Progenitor cell of endocrine pancreas (in vitro differentiated cells): ENCODE measurements around the gene LHB. TPM values are rescaled to one million over a fixed set of nuclear protein-coding genes. Genes with fewer than 3 reads are reported as not detected.

Experiments used
- DNase-seq: peaks from one replicate; pipeline ENCODE4 v3.0.0; 2021; ENCODE audit warnings: low spot score; ENCODE audit not compliant: unreplicated experiment
- H3K27ac Mint-ChIP-seq: 2 replicates; pipeline ENCODE4 v1.8.0; 2021; ENCODE audit warnings: mild to moderate bottlenecking, moderate library complexity, mixed read lengths
- H3K27me3 Mint-ChIP-seq: 2 replicates; pipeline ENCODE4 v1.8.0; 2021; ENCODE audit warnings: mixed read lengths
- H3K36me3 Mint-ChIP-seq: 2 replicates; pipeline ENCODE4 v1.8.0; 2022; ENCODE audit warnings: mixed read lengths; ENCODE audit not compliant: insufficient read depth
- H3K4me1 Mint-ChIP-seq: 2 replicates; pipeline ENCODE4 v1.8.0; 2021; ENCODE audit warnings: low read depth, mixed read lengths
- H3K4me3 Mint-ChIP-seq: 2 replicates; pipeline ENCODE4 v1.8.0; 2021; ENCODE audit warnings: low read depth, mild to moderate bottlenecking, moderate library complexity, mixed read lengths
- H3K9me3 Mint-ChIP-seq: 2 replicates; pipeline ENCODE4 v1.8.0; 2021; ENCODE audit warnings: low read depth, mixed read lengths
- total RNA-seq: library from RNA; stranded (reverse); gene quantifications from 2 replicates; pipeline ENCODE4 v1.2.1, GENCODE V29; 2021
- TF ChIP-seq, protein P1 (sequence below): fragments of 200-600 bp; sonication (generic); IDR thresholded peaks from one replicate; pipeline ENCODE4 v1.5.0; 2021; ENCODE audit warnings: antibody characterized with exemption, mild to moderate bottlenecking; ENCODE audit not compliant: unreplicated experiment

The LHB gene
- total RNA-seq, 1 donor from 2014 or later = not detected

DNA sequence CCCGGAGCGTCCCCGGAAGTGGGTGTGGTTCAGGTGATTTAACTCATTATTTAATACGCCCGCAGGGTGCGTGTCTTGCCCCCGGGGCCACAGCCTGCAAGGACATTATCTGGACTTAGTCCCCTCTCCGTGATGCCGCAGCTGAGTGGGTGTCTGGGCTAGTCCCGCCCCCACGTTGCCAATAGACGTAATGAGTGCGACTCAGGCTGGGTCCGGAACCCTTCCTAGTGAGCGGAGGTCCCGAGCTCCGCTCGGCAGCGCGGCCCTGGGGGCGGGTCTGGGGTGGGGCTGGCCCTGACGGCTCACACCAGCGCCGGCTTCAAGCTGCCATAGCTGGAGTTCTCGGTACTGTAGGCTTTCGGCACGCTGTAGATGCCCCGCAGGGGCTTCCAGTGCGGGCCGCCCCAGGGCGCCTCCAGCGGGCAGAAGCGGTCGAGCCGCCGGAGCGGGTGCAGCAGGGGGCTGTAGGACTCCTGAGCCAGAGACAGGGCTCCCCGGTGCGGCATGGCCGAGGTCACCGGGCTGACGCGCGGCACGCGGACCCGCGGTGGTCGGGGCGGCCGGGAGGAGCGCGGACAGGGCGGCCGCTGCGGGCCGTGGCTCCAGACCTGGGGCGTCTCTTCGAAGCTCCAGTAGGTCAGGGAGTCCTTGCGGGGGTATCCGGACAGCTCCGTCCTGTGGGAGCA, 918 bp upstream of the LHB start:
- TF ChIP-seq, protein P1, sequence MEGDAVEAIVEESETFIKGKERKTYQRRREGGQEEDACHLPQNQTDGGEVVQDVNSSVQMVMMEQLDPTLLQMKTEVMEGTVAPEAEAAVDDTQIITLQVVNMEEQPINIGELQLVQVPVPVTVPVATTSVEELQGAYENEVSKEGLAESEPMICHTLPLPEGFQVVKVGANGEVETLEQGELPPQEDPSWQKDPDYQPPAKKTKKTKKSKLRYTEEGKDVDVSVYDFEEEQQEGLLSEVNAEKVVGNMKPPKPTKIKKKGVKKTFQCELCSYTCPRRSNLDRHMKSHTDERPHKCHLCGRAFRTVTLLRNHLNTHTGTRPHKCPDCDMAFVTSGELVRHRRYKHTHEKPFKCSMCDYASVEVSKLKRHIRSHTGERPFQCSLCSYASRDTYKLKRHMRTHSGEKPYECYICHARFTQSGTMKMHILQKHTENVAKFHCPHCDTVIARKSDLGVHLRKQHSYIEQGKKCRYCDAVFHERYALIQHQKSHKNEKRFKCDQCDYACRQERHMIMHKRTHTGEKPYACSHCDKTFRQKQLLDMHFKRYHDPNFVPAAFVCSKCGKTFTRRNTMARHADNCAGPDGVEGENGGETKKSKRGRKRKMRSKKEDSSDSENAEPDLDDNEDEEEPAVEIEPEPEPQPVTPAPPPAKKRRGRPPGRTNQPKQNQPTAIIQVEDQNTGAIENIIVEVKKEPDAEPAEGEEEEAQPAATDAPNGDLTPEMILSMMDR = peak; percentile 66
- Mint-ChIP-seq H3K4me1 (peaks cover 3% of the 10 kb centered on the region), H3K4me3 (peak overlapping the region; percentile 35), H3K27me3 (peaks cover 45% of the 10 kb centered on the region), H3K9me3 (no peaks in the 10 kb centered on the region), H3K36me3 (peaks cover 13% of the 10 kb centered on the region), H3K27ac (no peak overlapping the region)
- peak; percentile 59 for DNase-seq

DNA sequence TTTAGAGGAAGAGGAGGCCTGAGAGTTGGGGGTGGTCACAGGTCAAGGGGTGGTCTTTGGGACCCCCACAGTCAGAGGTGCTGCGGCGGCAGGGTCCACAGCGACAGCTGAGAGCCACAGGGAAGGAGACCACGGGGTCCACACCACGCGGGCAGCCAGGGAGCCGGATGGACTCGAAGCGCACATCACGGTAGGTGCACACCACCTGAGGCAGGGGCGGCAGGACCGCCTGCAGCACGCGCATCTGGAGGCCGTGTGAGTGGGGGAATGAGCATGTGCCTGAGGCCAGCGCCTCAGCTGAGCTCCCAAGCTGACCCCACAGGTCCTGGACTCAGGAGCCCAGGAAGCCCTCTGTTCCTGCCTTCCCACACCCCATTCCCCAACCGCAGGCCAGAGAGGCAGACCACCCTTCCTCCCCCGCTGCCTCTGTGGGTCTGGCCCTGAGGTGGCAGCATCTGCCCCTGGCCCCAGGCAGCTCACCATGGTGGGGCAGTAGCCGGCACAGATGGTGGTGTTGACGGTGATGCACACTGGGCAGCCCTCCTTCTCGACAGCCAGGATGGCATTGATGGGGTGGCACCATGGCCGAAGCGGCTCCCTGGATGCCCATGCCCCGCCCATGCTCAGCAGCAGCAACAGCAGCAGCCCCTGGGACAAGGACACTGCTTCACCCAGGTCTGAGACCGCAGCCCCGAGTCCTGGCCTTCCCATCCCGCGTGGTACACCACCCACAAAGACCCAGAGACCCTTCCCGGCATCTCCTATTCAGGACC, 638 bp downstream of the LHB start:
- Mint-ChIP-seq H3K27ac (no peak overlapping the region), H3K9me3 (no peaks in the 10 kb centered on the region), H3K36me3 (peaks cover 13% of the 10 kb centered on the region), H3K4me3 (no peak overlapping the region), H3K27me3 (peaks cover 33% of the 10 kb centered on the region), H3K4me1 (peaks cover 3% of the 10 kb centered on the region)
- DNase-seq = no peak
- TF ChIP-seq, protein P1 = no peak

DNA sequence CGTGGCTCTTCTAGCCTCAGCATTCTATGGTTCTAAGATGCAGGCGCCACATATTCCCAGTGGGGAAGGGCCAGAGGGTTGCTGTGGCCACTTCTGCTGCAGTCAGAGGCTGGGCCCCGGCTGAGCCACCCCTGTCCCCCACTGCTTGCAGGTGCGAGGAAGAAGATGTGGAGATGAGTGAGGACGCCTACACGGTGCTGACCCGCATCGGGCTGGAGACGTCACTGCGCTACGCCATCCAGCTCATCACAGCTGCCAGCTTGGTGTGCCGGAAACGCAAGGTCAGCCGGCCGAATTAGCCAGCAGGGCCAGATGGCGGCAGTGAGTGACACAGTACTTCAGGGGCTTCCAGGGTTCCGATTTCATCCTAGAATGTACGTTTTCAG, 2.0 kb downstream of the LHB start:
- Mint-ChIP-seq H3K27me3 (peaks cover 19% of the 10 kb centered on the region), H3K36me3 (peaks cover 15% of the 10 kb centered on the region), H3K4me3 (no peak overlapping the region), H3K9me3 (no peaks in the 10 kb centered on the region), H3K27ac (no peak overlapping the region), H3K4me1 (peaks cover 3% of the 10 kb centered on the region)
- DNase-seq = no peak
- TF ChIP-seq, protein P1 = no peak

DNA sequence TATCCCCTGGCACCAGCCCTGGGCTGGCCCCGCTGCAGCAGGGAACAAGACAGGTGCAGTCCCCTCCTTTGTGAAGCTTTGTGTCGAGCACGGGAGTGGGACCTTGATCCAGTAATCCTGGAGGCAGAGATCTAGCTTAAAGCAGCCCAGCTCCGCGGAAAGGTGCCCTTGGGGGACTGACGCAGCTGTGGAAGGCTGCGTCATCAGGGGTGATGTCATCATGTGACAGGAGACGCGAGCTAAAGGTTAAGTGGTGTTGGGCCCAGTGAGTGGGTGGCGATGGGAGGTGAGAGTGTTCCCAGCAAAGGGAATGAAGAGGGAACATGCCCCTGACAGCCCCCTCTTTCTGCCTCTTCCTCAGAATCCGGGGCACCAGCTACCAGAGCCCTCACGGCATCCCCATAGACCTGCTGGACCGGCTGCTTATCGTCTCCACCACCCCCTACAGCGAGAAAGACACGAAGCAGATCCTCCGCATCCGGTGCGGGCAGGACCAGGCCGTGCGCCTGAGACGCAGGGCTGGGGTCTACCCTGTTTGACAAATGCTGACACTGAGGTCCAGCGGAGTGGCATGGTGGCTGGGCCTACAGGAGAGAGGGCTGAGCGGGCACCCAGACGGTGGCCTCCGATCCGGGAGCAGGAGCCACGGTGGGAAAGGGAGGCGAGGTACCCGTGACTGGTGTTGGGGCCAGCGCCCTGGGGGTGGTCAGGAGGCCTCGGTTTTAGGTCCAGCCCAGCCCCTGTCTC, 2.6 kb downstream of the LHB start:
- Mint-ChIP-seq H3K27me3 (peaks cover 15% of the 10 kb centered on the region), H3K36me3 (peaks cover 15% of the 10 kb centered on the region), H3K4me1 (peaks cover 3% of the 10 kb centered on the region), H3K9me3 (no peaks in the 10 kb centered on the region), H3K4me3 (no peak overlapping the region), H3K27ac (no peak overlapping the region)
- TF ChIP-seq, protein P1 = no peak
- DNase-seq = no peak

DNA sequence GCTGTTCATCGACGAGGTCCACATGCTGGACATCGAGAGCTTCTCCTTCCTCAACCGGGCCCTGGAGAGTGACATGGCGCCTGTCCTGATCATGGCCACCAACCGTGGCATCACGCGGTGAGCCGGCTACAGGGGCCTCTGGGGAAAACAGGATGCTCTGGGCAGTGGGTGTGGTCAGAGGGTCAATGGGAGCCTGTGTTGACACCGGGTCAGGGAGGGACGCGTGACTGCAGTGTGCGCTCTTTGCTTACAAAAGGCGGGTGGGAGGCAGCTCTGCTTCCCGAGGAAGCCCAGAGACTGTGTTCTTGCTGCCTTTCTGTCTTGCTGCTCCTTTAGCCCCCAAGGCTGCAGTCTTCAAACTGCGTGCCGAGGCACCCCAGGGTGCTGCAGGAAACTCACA, 5.7 kb downstream of the LHB start:
- DNase-seq = no peak
- no peaks in the 10 kb centered on the region for H3K27me3 Mint-ChIP-seq
- no peaks in the 10 kb centered on the region for H3K9me3 Mint-ChIP-seq
- no peak overlapping the region for H3K4me3 Mint-ChIP-seq
- TF ChIP-seq, protein P1 = no peak
- H3K36me3 Mint-ChIP-seq = peaks cover 18% of the 10 kb centered on the region
- H3K27ac Mint-ChIP-seq = no peak overlapping the region
- no peaks in the 10 kb centered on the region for H3K4me1 Mint-ChIP-seq
